Osteocyte (in vitro differentiated cells): Measurements from ENCODE around the gene MAP4K4. TPM values are rescaled to one million over a fixed set of nuclear protein-coding genes. Genes with fewer than 3 reads are reported as not detected.

Experiments used
- DNase-seq: peaks from one replicate; pipeline ENCODE4 v3.0.0; 2021; ENCODE audit warnings: mixed read lengths; ENCODE audit not compliant: unreplicated experiment; ENCODE audit errors: extremely low spot score
- H3K27ac Mint-ChIP-seq: one replicate; pipeline ENCODE4 v1.8.0; 2021; ENCODE audit warnings: mild to moderate bottlenecking, mixed read lengths; ENCODE audit not compliant: unreplicated experiment
- H3K27me3 Mint-ChIP-seq: one replicate; pipeline ENCODE4 v1.8.0; 2021; ENCODE audit warnings: mixed read lengths; ENCODE audit not compliant: unreplicated experiment
- H3K36me3 Mint-ChIP-seq: one replicate; pipeline ENCODE4 v1.8.0; 2021; ENCODE audit warnings: mixed read lengths; ENCODE audit not compliant: unreplicated experiment
- H3K4me1 Mint-ChIP-seq: one replicate; pipeline ENCODE4 v1.8.0; 2021; ENCODE audit warnings: mixed read lengths; ENCODE audit not compliant: unreplicated experiment
- H3K4me3 Mint-ChIP-seq: one replicate; pipeline ENCODE4 v1.8.0; 2021; ENCODE audit warnings: mild to moderate bottlenecking, moderate library complexity, mixed read lengths; ENCODE audit not compliant: unreplicated experiment
- H3K9me3 Mint-ChIP-seq: one replicate; pipeline ENCODE4 v1.8.0; 2021; ENCODE audit warnings: mixed read lengths; ENCODE audit not compliant: unreplicated experiment
- total RNA-seq: library from RNA; stranded (reverse); gene quantifications from 2 replicates; pipeline ENCODE4 v1.2.1, GENCODE V29; 2021
- TF ChIP-seq, protein P1 (sequence below): fragments of 200-600 bp; sonication (generic); IDR thresholded peaks from 2 replicates; pipeline ENCODE4 v1.5.0; 2021; ENCODE audit warnings: antibody characterized with exemption, mild to moderate bottlenecking, moderate library complexity

The MAP4K4 gene
- total RNA-seq, 1 donor from 2014 or later, result 126 TPM

DNA sequence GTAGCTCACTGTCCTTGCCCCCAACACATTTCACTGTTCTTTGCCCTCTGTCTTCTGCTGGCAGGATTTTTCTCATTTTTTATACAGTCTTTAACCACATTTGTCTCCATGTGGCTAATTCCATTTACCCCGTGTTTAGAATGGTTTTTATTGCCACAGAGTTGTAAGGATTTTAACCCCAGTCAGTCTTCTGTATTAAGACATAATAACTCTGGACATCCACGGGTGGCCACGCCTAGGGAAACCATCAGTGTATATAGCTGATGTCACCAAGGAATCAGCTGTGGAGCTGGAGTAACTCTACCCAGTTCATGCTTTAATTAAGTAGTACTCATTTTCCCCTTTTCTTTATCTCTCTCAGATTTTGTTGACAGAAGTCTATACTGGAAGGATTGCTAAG lies 139.8 kb downstream of the MAP4K4 start:
- Mint-ChIP-seq H3K36me3 (peaks cover 60% of the 10 kb centered on the region), H3K27ac (no peak overlapping the region)

DNA sequence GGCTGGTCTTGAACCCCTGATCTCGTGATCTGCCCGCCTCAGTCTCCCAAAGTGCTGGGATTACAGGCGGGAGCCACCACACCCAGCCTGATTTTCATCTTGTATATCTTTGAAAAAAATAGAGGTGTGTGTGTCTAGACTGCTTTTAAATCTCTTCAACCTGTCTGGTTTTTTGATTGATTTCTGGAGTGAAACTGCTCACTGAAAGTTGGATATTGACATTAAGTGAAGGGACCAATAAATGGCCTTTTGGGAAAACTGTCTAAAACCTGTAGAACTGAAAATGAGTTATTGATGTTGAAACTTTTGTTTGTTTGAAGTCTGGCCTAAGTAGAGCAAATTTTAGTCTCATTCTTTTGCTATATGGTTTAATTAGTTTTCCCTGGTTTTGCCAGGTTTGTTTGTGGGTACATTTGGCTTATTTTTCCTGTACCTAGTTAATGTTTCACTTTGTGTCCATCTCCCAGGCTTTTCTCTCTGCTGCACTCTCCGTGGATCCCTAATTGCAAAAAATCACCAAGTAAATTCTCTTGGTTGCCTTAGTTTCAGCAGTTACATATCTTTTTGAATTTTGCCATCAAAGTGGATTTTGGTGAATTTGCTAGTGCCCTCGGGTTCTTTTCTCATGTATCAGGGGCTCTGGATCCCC lies 144.3 kb downstream of the MAP4K4 start:
- H3K4me1 Mint-ChIP-seq, result peaks cover 40% of the 10 kb centered on the region
- H3K27ac Mint-ChIP-seq, result no peak overlapping the region
- no peaks in the 10 kb centered on the region for H3K9me3 Mint-ChIP-seq
- DNase-seq, result no peak
- TF ChIP-seq, protein P1, sequence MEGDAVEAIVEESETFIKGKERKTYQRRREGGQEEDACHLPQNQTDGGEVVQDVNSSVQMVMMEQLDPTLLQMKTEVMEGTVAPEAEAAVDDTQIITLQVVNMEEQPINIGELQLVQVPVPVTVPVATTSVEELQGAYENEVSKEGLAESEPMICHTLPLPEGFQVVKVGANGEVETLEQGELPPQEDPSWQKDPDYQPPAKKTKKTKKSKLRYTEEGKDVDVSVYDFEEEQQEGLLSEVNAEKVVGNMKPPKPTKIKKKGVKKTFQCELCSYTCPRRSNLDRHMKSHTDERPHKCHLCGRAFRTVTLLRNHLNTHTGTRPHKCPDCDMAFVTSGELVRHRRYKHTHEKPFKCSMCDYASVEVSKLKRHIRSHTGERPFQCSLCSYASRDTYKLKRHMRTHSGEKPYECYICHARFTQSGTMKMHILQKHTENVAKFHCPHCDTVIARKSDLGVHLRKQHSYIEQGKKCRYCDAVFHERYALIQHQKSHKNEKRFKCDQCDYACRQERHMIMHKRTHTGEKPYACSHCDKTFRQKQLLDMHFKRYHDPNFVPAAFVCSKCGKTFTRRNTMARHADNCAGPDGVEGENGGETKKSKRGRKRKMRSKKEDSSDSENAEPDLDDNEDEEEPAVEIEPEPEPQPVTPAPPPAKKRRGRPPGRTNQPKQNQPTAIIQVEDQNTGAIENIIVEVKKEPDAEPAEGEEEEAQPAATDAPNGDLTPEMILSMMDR, result no peak
- no peaks in the 10 kb centered on the region for H3K27me3 Mint-ChIP-seq
- H3K4me3 Mint-ChIP-seq, result no peak overlapping the region
- peaks cover 65% of the 10 kb centered on the region for H3K36me3 Mint-ChIP-seq

More for the DNA sequence above, 139.8 kb downstream of the MAP4K4 start:
- no peak for DNase-seq
- Mint-ChIP-seq H3K9me3 (no peaks in the 10 kb centered on the region), H3K4me3 (no peak overlapping the region), H3K4me1 (peaks cover 11% of the 10 kb centered on the region), H3K27me3 (no peaks in the 10 kb centered on the region)
- TF ChIP-seq, protein P1, result no peak

DNA sequence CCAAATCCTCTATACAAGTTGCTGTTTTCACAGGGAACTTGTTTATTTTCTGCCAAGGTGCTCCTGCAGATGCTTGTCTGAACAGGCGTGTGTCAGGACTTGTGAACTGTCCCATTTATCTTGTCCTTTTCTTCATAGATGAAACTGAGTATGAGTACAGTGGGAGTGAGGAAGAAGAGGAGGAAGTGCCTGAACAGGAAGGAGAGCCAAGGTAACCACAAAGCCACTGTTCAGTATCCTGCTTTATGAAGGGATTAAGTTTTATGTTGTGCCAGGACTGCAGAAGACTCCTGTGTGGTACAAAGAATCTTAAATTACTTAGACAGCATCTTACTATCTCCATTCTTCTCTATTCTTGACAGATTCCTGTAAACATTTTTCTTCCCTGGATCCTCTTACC lies 145.0 kb downstream of the MAP4K4 start:
- Mint-ChIP-seq H3K27me3 (no peaks in the 10 kb centered on the region), H3K4me3 (no peak overlapping the region), H3K4me1 (peaks cover 35% of the 10 kb centered on the region), H3K27ac (peak overlapping the region; percentile 93), H3K9me3 (no peaks in the 10 kb centered on the region), H3K36me3 (peaks cover 62% of the 10 kb centered on the region)
- TF ChIP-seq, protein P1, result no peak
- no peak for DNase-seq

DNA sequence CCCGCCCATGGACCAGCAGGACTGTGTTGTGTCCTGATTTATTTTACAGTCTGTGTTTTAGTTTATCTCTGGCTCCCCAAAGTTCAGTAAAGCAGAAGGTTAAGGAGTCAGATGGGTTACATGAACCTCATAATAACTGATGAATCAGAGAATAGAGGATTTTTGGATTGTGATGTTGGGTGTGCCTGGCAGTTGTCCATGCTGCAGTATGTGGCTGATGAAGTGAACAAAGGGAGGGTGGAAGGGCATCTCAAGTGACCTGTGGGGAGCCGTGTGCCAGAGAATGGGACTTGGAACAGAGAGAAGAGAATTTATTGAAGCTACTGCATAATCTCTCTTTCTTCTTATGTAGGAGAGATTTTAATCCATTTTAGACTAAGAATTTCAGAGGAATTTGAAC lies 145.5 kb downstream of the MAP4K4 start:
- H3K27me3 Mint-ChIP-seq, result no peaks in the 10 kb centered on the region
- no peak overlapping the region for H3K4me3 Mint-ChIP-seq
- DNase-seq, result no peak
- peaks cover 33% of the 10 kb centered on the region for H3K4me1 Mint-ChIP-seq
- TF ChIP-seq, protein P1, result no peak
- no peaks in the 10 kb centered on the region for H3K9me3 Mint-ChIP-seq
- H3K27ac Mint-ChIP-seq, result peak overlapping the region; percentile 93
- H3K36me3 Mint-ChIP-seq, result peaks cover 57% of the 10 kb centered on the region

DNA sequence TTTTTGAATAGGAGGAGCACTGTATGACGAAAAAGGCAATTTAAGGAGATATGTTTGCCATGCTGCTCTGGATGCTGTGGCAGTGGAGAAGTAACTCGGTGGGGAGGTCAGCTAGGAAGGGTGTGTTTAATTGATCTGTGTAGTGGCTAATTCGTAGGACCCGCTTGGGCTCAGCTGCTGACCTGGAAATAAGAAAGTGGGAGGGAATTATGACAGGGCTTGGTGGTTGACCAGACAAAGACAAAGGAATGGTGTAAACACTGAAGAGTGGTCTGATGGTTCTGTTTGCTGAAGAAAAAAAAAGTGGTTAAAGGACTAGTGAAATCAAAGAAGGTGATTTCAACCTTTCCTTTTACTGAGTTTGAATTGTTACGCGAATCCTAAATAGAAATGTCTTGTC lies 146.0 kb downstream of the MAP4K4 start:
- Mint-ChIP-seq H3K27ac (peak overlapping the region; percentile 93), H3K4me3 (no peak overlapping the region), H3K36me3 (peaks cover 54% of the 10 kb centered on the region), H3K9me3 (no peaks in the 10 kb centered on the region), H3K4me1 (peaks cover 33% of the 10 kb centered on the region), H3K27me3 (no peaks in the 10 kb centered on the region)
- DNase-seq, result no peak
- TF ChIP-seq, protein P1, result no peak
